DOHH2 (cell line): Measurements from ENCODE around the gene CLIC4.

Experiments used
- CTCF ChIP-seq: fragments of 200-600 bp; sonication (generic); IDR thresholded peaks from one replicate; pipeline ENCODE4 v1.5.1; 2014; ENCODE audit warnings: antibody characterized with exemption, mild to moderate bottlenecking, low read depth, low read length; ENCODE audit not compliant: poor library complexity, severe bottlenecking
- EZH2phosphoT487 ChIP-seq: fragments of 200-600 bp; sonication (generic); IDR thresholded peaks from 2 replicates; pipeline ENCODE4 v1.6.1; 2017; ENCODE audit warnings: borderline replicate concordance, mild to moderate bottlenecking, antibody characterized with exemption, low read length, moderate library complexity, mixed read lengths

DNA sequence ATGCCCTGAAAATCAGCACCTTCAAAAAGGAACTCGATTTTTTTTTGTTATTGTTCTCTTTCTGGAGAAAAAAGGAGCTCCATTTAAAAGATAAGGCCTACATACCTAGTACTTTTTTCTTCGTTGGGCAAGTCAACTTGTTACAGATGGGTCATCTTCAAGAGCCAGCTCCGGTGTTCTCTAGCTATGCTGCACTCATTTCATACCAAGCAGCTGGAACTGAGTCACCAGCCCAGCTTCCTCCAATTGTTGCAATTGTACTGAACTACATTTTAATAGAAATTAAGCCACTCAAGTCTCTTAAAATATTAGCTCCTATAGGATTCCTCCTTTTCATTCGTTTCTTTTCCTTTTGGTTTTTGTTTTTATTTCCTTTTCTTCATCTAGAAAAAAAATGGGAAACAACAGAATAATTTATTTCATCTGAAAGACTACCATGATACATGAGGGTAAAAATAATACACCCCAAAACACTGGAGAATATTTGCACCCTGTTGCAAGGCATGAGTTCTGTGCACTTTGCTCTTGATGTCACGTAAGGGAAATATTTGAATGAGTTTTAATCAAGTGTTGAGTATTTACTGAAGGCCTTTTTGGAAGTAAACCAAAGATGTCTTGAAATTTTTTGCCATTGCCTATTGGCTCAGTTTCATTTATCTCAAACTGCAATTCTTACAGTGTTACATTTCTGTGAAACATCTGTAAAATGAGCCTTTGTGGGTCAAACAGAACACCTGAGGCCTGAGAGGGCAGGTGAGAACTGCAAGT lies 60.5 kb downstream of the CLIC4 start:
- TF ChIP-seq CTCF (no peak), EZH2phosphoT487 (no peak)
